PC-9 (cell line): ENCODE data around the gene SLC6A17. TPM values are rescaled to one million over a fixed set of nuclear protein-coding genes. Genes with fewer than 3 reads are reported as not detected.

Experiments
- BruUV-seq: library from RNA; stranded (reverse); fragments of 400-500 nt; replicated peaks from 2 replicates; lab custom pipeline; 2021; lab: Mats Ljungman, UMichigan
- CTCF ChIA-PET: fragments of 300-600 bp; sonication (Branson Sonifier 250); formaldehyde crosslinking; loops from one replicate; lab custom pipeline; 2022; ENCODE audit warnings: antibody characterized with exemption; lab: Charles Lee
- POLR2A ChIA-PET: fragments of 300-600 bp; sonication (Branson Sonifier 250); formaldehyde crosslinking; loops from one replicate; lab custom pipeline; 2022; ENCODE audit warnings: antibody characterized with exemption; ENCODE audit not compliant: unreplicated experiment; lab: Charles Lee
- DNase-seq, 2 experiments: peaks; one replicate each; pipeline versions ENCODE4 v3.0.0 to v3.0.0-alpha.2; 2015 to 2022; ENCODE audit warnings: mixed read lengths in 1 of 2
- H2AFZ ChIP-seq: fragments of 200-600 bp; sonication (generic); 2 replicates; pipeline ENCODE4 v1.8.1; 2017; ENCODE audit warnings: antibody characterized with exemption
- H3F3A ChIP-seq: fragments of 200-600 bp; sonication (generic); 2 replicates; pipeline ENCODE4 v1.8.1; 2017; ENCODE audit warnings: antibody characterized with exemption, mild to moderate bottlenecking, low read depth; ENCODE audit not compliant: insufficient read depth
- H3K27ac ChIP-seq: fragments of 200-600 bp; sonication (generic); 2 replicates; pipeline ENCODE4 v1.6.1; 2016; ENCODE audit warnings: mixed run types
- H3K27me3 ChIP-seq: fragments of 200-600 bp; sonication (generic); 2 replicates; pipeline ENCODE4 v1.6.1; 2016; ENCODE audit warnings: low read depth, mixed run types; ENCODE audit not compliant: insufficient read depth
- H3K36me3 ChIP-seq: fragments of 200-600 bp; sonication (generic); 2 replicates; pipeline ENCODE4 v1.6.1; 2016; ENCODE audit warnings: low read depth, mixed run types
- H3K4me1 ChIP-seq: fragments of 200-600 bp; sonication (generic); replicated peaks from 2 replicates; pipeline ENCODE4 v1.6.1; 2016; ENCODE audit warnings: mixed run types; ENCODE audit not compliant: insufficient read depth
- H3K4me2 ChIP-seq: fragments of 200-600 bp; sonication (generic); 2 replicates; pipeline ENCODE4 v1.6.1; 2017; ENCODE audit warnings: mixed run types
- H3K4me3 ChIP-seq: fragments of 200-600 bp; sonication (generic); 2 replicates; pipeline ENCODE4 v1.6.1; 2016; ENCODE audit warnings: mixed run types
- H3K79me2 ChIP-seq: fragments of 200-600 bp; sonication (generic); 2 replicates; pipeline ENCODE4 v1.6.1; 2017; ENCODE audit warnings: low read depth, mixed run types
- H3K9me2 ChIP-seq: fragments of 200-600 bp; sonication (generic); 2 replicates; pipeline ENCODE4 v1.8.1; 2017; ENCODE audit warnings: mild to moderate bottlenecking; ENCODE audit not compliant: insufficient read depth
- H3K9me3 ChIP-seq: fragments of 200-600 bp; sonication (generic); 2 replicates; pipeline ENCODE4 v1.8.1; 2016; ENCODE audit warnings: low read depth; ENCODE audit not compliant: insufficient read depth
- H4K20me1 ChIP-seq: fragments of 200-600 bp; sonication (generic); 2 replicates; pipeline ENCODE4 v1.8.1; 2017; ENCODE audit not compliant: insufficient read depth
- CTCF ChIP-seq: fragments of 200-600 bp; sonication (generic); conservative IDR thresholded peaks from 2 replicates; pipeline ENCODE4 v1.6.1; 2017; ENCODE audit warnings: mixed run types, antibody characterized with exemption, mild to moderate bottlenecking, moderate library complexity
- EZH2 ChIP-seq: fragments of 200-600 bp; sonication (generic); IDR thresholded peaks from 2 replicates; pipeline ENCODE4 v1.8.0; 2017; ENCODE audit warnings: antibody characterized with exemption, low read depth
- intact Hi-C: fragments of 100-400 bp; cut with micrococcal nuclease; formaldehyde crosslinking; loops from one replicate; pipeline ENCODE4 v1.10.0; 2022; ENCODE audit not compliant: unreplicated experiment
- total RNA-seq: library from RNA; stranded (reverse); gene quantifications from 2 replicates; pipeline ENCODE4 v1.2.3, GENCODE V29; 2021

Gene SLC6A17
- total RNA-seq, 1 experiment from 2014 or later, result 4.5 TPM

DNA sequence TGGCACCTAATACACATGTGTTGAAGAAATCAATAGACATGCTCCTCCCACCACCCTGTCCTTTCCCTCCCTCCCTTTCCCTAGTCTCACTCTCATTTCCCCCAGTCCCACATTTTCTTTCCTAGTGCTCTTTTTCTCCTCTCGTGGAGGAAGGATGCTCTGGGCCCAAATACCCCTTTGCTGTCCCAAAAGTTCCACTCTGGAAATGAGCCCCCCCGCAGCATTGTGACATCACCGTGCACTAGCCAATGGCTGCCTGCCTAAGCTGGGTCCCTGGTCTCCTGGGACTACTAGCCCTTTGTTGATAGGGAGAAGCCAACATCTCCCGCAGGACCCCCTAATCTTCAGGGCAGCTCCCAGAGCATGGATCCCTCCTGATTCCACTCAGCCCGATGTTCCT is 38.2 kb upstream of the SLC6A17 start, which contains the start of gene UBL4B:
Gene UBL4B (plus strand): TSS at position 301 of the 400 bp plus-strand sequence. CDS start 92 bp downstream, at position 393.
- Histone ChIP-seq H3K79me2 (no peaks in the 10 kb centered on the region), H3K27ac (peak within 1 kb of the TSS; percentile 54), H3F3A (peaks cover 45% of the 10 kb centered on the region), H4K20me1 (no peaks in the 10 kb centered on the region), H3K27me3 (no peaks in the 10 kb centered on the region), H3K4me2 (peak within 1 kb of the TSS; percentile 68), H3K4me1 (peaks cover 85% of the 10 kb centered on the region), H2AFZ (no peak within 1 kb of the TSS), H3K36me3 (no peaks in the 10 kb centered on the region), H3K9me3 (no peaks in the 10 kb centered on the region), H3K4me3 (no peak within 1 kb of the TSS), H3K9me2 (no peaks in the 10 kb centered on the region)
- TF ChIP-seq CTCF (no peak), EZH2 (no peak)
- no TSS peak for BruUV-seq
- ChIA-PET CTCF (no interaction called here), POLR2A (no interaction called here)
- intact Hi-C loops, result no loop called here
- no peak for DNase-seq

- ChIA-PET CTCF (no interaction called here), POLR2A (no interaction called here)
- H3K36me3 ChIP-seq, result no peaks in the 10 kb centered on the region
- no peaks in the 10 kb centered on the region for H3K9me2 ChIP-seq
- no peaks in the 10 kb centered on the region for H3K9me3 ChIP-seq
- no peak for TF ChIP-seq CTCF
- DNase-seq, result no peak
- no peak overlapping the region for H3K4me3 ChIP-seq
- no TSS peak for BruUV-seq
- H3K27ac ChIP-seq, result peak overlapping the region; percentile 54
- H4K20me1 ChIP-seq, result no peaks in the 10 kb centered on the region
- H3K27me3 ChIP-seq, result no peaks in the 10 kb centered on the region
- peak overlapping the region; percentile 68 for H3K4me2 ChIP-seq
- peaks cover 90% of the 10 kb centered on the region for H3K4me1 ChIP-seq
- H3F3A ChIP-seq, result peaks cover 49% of the 10 kb centered on the region
- intact Hi-C loops, result loop anchor here (1.0 kb wide), 1 partner anchor 10 kb away; no protein-coding TSS in a partner anchor
- H3K79me2 ChIP-seq, result no peaks in the 10 kb centered on the region
- H2AFZ ChIP-seq, result no peak overlapping the region
Measured at GRCh38 chr1:110112656-110113055, 37.6 kb upstream of the SLC6A17 start.

GRCh38 chr1:110113551-110113950 is 36.7 kb upstream of the SLC6A17 start:
- intact Hi-C loops, result loop anchor here (1.0 kb wide), 1 partner anchor 11 kb away; no protein-coding TSS in a partner anchor
- H3K36me3 ChIP-seq, result no peaks in the 10 kb centered on the region
- TF ChIP-seq EZH2, result no peak
- TF ChIP-seq CTCF, result no peak
- H3F3A ChIP-seq, result peaks cover 52% of the 10 kb centered on the region
- no peak overlapping the region for H3K4me3 ChIP-seq
- POLR2A ChIA-PET, result interaction anchor here (0.6 to 0.8 kb wide), 6 partner anchors 15 to 642 kb away, joined by 3 to 5 read pairs (median 3); no protein-coding TSS in a partner anchor
- H4K20me1 ChIP-seq, result no peaks in the 10 kb centered on the region
- H2AFZ ChIP-seq, result no peak overlapping the region
- H3K27ac ChIP-seq, result peak overlapping the region; percentile 54
- no TSS peak for BruUV-seq
- H3K4me1 ChIP-seq, result peaks cover 93% of the 10 kb centered on the region
- no peaks in the 10 kb centered on the region for H3K9me3 ChIP-seq
- peak; percentile 72 to 83 for DNase-seq
- CTCF ChIA-PET, result interaction anchor here (0.6 to 1.0 kb wide), 2 partner anchors 10 to 26 kb away, joined by 4 read pairs; no protein-coding TSS in a partner anchor
- H3K9me2 ChIP-seq, result no peaks in the 10 kb centered on the region
- H3K79me2 ChIP-seq, result no peaks in the 10 kb centered on the region
- peak overlapping the region; percentile 68 for H3K4me2 ChIP-seq
- H3K27me3 ChIP-seq, result no peaks in the 10 kb centered on the region
